ENCODE data around the gene SNHG17.

- TF ChIP-seq CTCF (IDR thresholded peaks at IDR 0.05; ENCODE audit: insufficient read depth, low read depth, low read length) (no peak), EZH2 (IDR thresholded peaks at IDR 0.05; ENCODE audit: insufficient read depth, low read length) (no peak)
These were observed 33.0 kb downstream of the SNHG17 start for GRCh38 chr20:38402089-38402488.

All from astrocyte (in vitro differentiated cells and primary cell).